ENCODE results near the gene PIK3CB. TPM values are rescaled to one million over a fixed set of nuclear protein-coding genes. Genes with fewer than 3 reads are reported as not detected.
"Not testable (repeated sequence)": the region's sequence is repeated elsewhere in the genome, so short reads cannot be mapped to it uniquely, and the experiment has no call there.

Gene PIK3CB
- total and polyA plus RNA-seq, 2 experiments from 2014 or later: 8.1 to 12.6 TPM

- Histone ChIP-seq H3K4me1 (ENCODE audit: low read depth) (peaks cover 7% of the 10 kb centered on the region), H3K27me3 (no peaks in the 10 kb centered on the region), H3K36me3 (no peaks in the 10 kb centered on the region), H3K27ac (peak overlapping the region; percentile 94), H3K4me3 (peak overlapping the region; percentile 93), H3K9me3 (ENCODE audit: low read depth) (no peaks in the 10 kb centered on the region)
- TF ChIP-seq CTCF (IDR thresholded peaks at IDR 0.05; ENCODE audit: low read depth, low read length): peak; percentile 30
- peak in 1 of 2 donors; percentile 36 for DNase-seq (ENCODE audit: low read depth in 1 of 2, low spot score in 1 of 2)
Observed at GRCh38 chr3:138833899-138834595, 681 bp downstream of the PIK3CB start.

- H3K4me1 ChIP-seq (ENCODE audit: low read depth); H3K4me3 ChIP-seq; DNase-seq (ENCODE audit: low read depth in 1 of 2, low spot score in 1 of 2); H3K27me3 ChIP-seq; H3K36me3 ChIP-seq; H3K27ac ChIP-seq; H3K9me3 ChIP-seq (ENCODE audit: low read depth): not testable (repeated sequence)
Observed at GRCh38 chr3:138832473-138833057, 2.2 kb downstream of the PIK3CB start.

- Histone ChIP-seq H3K27me3 (no peaks in the 10 kb centered on the region), H3K27ac (no peak overlapping the region), H3K36me3 (no peaks in the 10 kb centered on the region), H3K9me3 (ENCODE audit: low read depth) (no peaks in the 10 kb centered on the region), H3K4me1 (ENCODE audit: low read depth) (no peaks in the 10 kb centered on the region), H3K4me3 (no peak overlapping the region)
- no peak for TF ChIP-seq CTCF (IDR thresholded peaks at IDR 0.05; ENCODE audit: low read depth, low read length)
- no peak for DNase-seq (ENCODE audit: low read depth in 1 of 2, low spot score in 1 of 2)
Observed at GRCh38 chr3:138829886-138830510, 4.7 kb downstream of the PIK3CB start.

GRCh38 chr3:138829097-138829496 is 5.6 kb downstream of the PIK3CB start:
- H3K27me3 ChIP-seq: no peaks in the 10 kb centered on the region
- DNase-seq (ENCODE audit: low read depth in 1 of 2, low spot score in 1 of 2): no peak
- no peak overlapping the region for H3K27ac ChIP-seq
- H3K9me3 ChIP-seq (ENCODE audit: low read depth): no peaks in the 10 kb centered on the region
- H3K36me3 ChIP-seq: no peaks in the 10 kb centered on the region
- peaks cover 3% of the 10 kb centered on the region for H3K4me1 ChIP-seq (ENCODE audit: low read depth)
- no peak overlapping the region for H3K4me3 ChIP-seq
- TF ChIP-seq CTCF (IDR thresholded peaks at IDR 0.05; ENCODE audit: low read depth, low read length): no peak

GRCh38 chr3:138827222-138827621 is 7.5 kb downstream of the PIK3CB start:
- Histone ChIP-seq H3K27me3 (no peaks in the 10 kb centered on the region), H3K4me3 (no peak overlapping the region), H3K9me3 (ENCODE audit: low read depth) (no peaks in the 10 kb centered on the region), H3K4me1 (ENCODE audit: low read depth) (peaks cover 6% of the 10 kb centered on the region), H3K36me3 (no peaks in the 10 kb centered on the region), H3K27ac (no peak overlapping the region)
- no peak for TF ChIP-seq CTCF (IDR thresholded peaks at IDR 0.05; ENCODE audit: low read depth, low read length)
- no peak for DNase-seq (ENCODE audit: low read depth in 1 of 2, low spot score in 1 of 2)

- TF ChIP-seq CTCF (IDR thresholded peaks at IDR 0.05; ENCODE audit: low read depth, low read length): no peak
Observed at GRCh38 chr3:138825336-138825735, 9.4 kb downstream of the PIK3CB start.

More at GRCh38 chr3:138825336-138825735, 9.4 kb downstream of the PIK3CB start:
- H3K9me3 ChIP-seq (ENCODE audit: low read depth): no peaks in the 10 kb centered on the region
- no peak for DNase-seq (ENCODE audit: low read depth in 1 of 2, low spot score in 1 of 2)
- peaks cover 6% of the 10 kb centered on the region for H3K4me1 ChIP-seq (ENCODE audit: low read depth)
- H3K36me3 ChIP-seq: no peaks in the 10 kb centered on the region
- no peak overlapping the region for H3K4me3 ChIP-seq
- H3K27ac ChIP-seq: no peak overlapping the region
- H3K27me3 ChIP-seq: no peaks in the 10 kb centered on the region

Measured in cardiac muscle cell (in vitro differentiated cells and primary cell).